Measurements from ENCODE around the gene MORN5.

- TF ChIP-seq EZH2 (IDR thresholded peaks at IDR 0.05; ENCODE audit: borderline replicate concordance, insufficient read depth, low read depth, low read length, poor library complexity, severe bottlenecking) = no peak
- TF ChIP-seq CTCF (IDR thresholded peaks at IDR 0.05) = no peak
Observed at GRCh38 chr9:122219856-122220672, 60.4 kb downstream of the MORN5 start.
